Fibroblast of lung (primary cell): ENCODE data around the gene INSR.

Experiments
- EZH2 ChIP-seq: IDR thresholded peaks from 2 replicates; pipeline ENCODE4 v1.5.1; 2012; ENCODE audit warnings: low read length, control low read depth, mild to moderate bottlenecking; ENCODE audit errors: missing control alignments
- TF ChIP-seq, protein P1 (sequence below), 2 donors: IDR thresholded peaks in 1 of 2; conservative IDR thresholded peaks in 1 of 2; 1 replicate in 1 of 2; 2 replicates in 1 of 2; pipeline ENCODE4 v1.5.1; 2011 to 2012; ENCODE audit warnings: low read length in 2 of 2, control low read depth in 1 of 2, inconsistent platforms in 1 of 2, low read depth in 1 of 2, mild to moderate bottlenecking in 1 of 2

DNA sequence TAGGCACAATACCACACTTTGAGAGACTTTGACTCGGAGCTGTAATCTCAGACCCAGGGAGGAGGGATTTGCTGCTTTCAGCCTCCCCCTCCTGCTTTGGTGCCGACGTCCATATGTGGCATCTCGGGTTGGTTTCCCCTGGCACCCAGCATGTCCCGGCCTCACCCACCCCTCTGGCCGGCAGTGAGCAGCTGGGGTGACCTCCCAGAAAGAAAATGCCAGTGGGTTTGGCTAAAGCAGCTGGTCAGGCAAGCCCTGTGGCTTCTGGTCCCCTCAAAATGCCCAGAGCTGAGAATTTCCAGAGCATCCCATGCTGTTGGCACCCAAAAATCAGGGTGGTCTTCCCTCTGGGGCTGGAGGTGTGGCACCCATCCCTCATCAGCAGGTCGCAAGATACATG lies 34.1 kb downstream of the INSR start:
- TF ChIP-seq, protein P1, sequence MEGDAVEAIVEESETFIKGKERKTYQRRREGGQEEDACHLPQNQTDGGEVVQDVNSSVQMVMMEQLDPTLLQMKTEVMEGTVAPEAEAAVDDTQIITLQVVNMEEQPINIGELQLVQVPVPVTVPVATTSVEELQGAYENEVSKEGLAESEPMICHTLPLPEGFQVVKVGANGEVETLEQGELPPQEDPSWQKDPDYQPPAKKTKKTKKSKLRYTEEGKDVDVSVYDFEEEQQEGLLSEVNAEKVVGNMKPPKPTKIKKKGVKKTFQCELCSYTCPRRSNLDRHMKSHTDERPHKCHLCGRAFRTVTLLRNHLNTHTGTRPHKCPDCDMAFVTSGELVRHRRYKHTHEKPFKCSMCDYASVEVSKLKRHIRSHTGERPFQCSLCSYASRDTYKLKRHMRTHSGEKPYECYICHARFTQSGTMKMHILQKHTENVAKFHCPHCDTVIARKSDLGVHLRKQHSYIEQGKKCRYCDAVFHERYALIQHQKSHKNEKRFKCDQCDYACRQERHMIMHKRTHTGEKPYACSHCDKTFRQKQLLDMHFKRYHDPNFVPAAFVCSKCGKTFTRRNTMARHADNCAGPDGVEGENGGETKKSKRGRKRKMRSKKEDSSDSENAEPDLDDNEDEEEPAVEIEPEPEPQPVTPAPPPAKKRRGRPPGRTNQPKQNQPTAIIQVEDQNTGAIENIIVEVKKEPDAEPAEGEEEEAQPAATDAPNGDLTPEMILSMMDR (conservative IDR thresholded peaks at IDR 0.05 in 1 of 2, IDR thresholded peaks at IDR 0.05 in 1 of 2; ENCODE audit: low read depth in 1 of 2, low read length in 2 of 2): no peak
- TF ChIP-seq EZH2: no peak
